ENCODE data around the gene MTCH1. TPM values are rescaled to one million over a fixed set of nuclear protein-coding genes. Genes with fewer than 3 reads are reported as not detected.

Gene MTCH1, protein sequence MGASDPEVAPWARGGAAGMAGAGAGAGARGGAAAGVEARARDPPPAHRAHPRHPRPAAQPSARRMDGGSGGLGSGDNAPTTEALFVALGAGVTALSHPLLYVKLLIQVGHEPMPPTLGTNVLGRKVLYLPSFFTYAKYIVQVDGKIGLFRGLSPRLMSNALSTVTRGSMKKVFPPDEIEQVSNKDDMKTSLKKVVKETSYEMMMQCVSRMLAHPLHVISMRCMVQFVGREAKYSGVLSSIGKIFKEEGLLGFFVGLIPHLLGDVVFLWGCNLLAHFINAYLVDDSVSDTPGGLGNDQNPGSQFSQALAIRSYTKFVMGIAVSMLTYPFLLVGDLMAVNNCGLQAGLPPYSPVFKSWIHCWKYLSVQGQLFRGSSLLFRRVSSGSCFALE
- 144 and 250 TPM in 2 replicates for total RNA-seq (ENCODE audit: low replicate concordance)

GRCh38 chr6:36985808-36986703 lies at the start of gene MTCH1:
Gene MTCH1 (minus strand): TSS chr6:36986196. CDS start chr6:36986173, 23 bp downstream.
- peak within 1 kb of the TSS; percentile 99 for H3K4me3 Mint-ChIP-seq
- H3K4me3 ChIP-seq = peak within 1 kb of the TSS; percentile 98
- H3K79me2 ChIP-seq (ENCODE audit: low read depth) = peaks cover 57% of the 10 kb centered on the region
- H3K27ac Mint-ChIP-seq = peak within 1 kb of the TSS; percentile 99
- H3K36me3 Mint-ChIP-seq = no peaks in the 10 kb centered on the region
- TF ChIP-seq CTCF (IDR thresholded peaks at IDR 0.05) (no peak), EZH2phosphoT487 (IDR thresholded peaks at IDR 0.05) (no peak), EZH2 (IDR thresholded peaks at IDR 0.05) (no peak)
- H3K36me3 ChIP-seq = no peaks in the 10 kb centered on the region
- peaks cover 43% of the 10 kb centered on the region for H4K20me1 ChIP-seq (ENCODE audit: low read depth)
- peaks cover 20% of the 10 kb centered on the region for H3K4me1 ChIP-seq
- no peaks in the 10 kb centered on the region for H3K9me3 ChIP-seq (ENCODE audit: low read depth)
- H3K4me2 ChIP-seq = peak within 1 kb of the TSS; percentile 83
- peak within 1 kb of the TSS; percentile 93 for H3K9ac ChIP-seq
- DNase-seq (ENCODE audit: low spot score) = peak; percentile 96
- peaks cover 18% of the 10 kb centered on the region for H3K4me1 Mint-ChIP-seq
- H3F3A ChIP-seq (ENCODE audit: low read depth) = no peaks in the 10 kb centered on the region
- H3K27ac ChIP-seq = peak within 1 kb of the TSS; percentile 51
- no peaks in the 10 kb centered on the region for H3K27me3 ChIP-seq
- H3K9me3 Mint-ChIP-seq = no peaks in the 10 kb centered on the region
- H3K27me3 Mint-ChIP-seq (ENCODE audit: insufficient read depth, low read depth) = peaks cover 2% of the 10 kb centered on the region
- H2AFZ ChIP-seq (replicated peaks) = peak within 1 kb of the TSS; percentile 38

GRCh38 chr6:37033819-37034795 lies 48.1 kb upstream of the MTCH1 start:
- Histone ChIP-seq H3K79me2 (ENCODE audit: low read depth) (no peaks in the 10 kb centered on the region), H3K4me3 (no peak overlapping the region), H3K36me3 (no peaks in the 10 kb centered on the region), H3K27me3 (no peaks in the 10 kb centered on the region), H3K27ac (no peak overlapping the region), H3K9ac (no peak overlapping the region), H3K4me1 (no peaks in the 10 kb centered on the region), H4K20me1 (ENCODE audit: low read depth) (no peaks in the 10 kb centered on the region), H2AFZ (replicated peaks) (no peak overlapping the region), H3K9me3 (ENCODE audit: low read depth) (peaks cover 10% of the 10 kb centered on the region), H3K4me2 (no peak overlapping the region), H3F3A (ENCODE audit: low read depth) (no peaks in the 10 kb centered on the region)
- H3K9me3 Mint-ChIP-seq = peaks cover 7% of the 10 kb centered on the region
- H3K36me3 Mint-ChIP-seq = no peaks in the 10 kb centered on the region
- no peak overlapping the region for H3K27ac Mint-ChIP-seq
- peaks cover 6% of the 10 kb centered on the region for H3K27me3 Mint-ChIP-seq (ENCODE audit: insufficient read depth, low read depth)
- TF ChIP-seq CTCF (IDR thresholded peaks at IDR 0.05) (no peak), EZH2 (IDR thresholded peaks at IDR 0.05) (no peak), EZH2phosphoT487 (IDR thresholded peaks at IDR 0.05) (no peak)
- H3K4me1 Mint-ChIP-seq = peaks cover 9% of the 10 kb centered on the region
- H3K4me3 Mint-ChIP-seq = no peak overlapping the region
- DNase-seq (ENCODE audit: low spot score) = no peak

GRCh38 chr6:37033255-37033654 lies 47.3 kb upstream of the MTCH1 start:
- no peak overlapping the region for H3K4me3 ChIP-seq
- H3K9ac ChIP-seq = no peak overlapping the region
- no peaks in the 10 kb centered on the region for H4K20me1 ChIP-seq (ENCODE audit: low read depth)
- no peaks in the 10 kb centered on the region for H3K36me3 Mint-ChIP-seq
- H3K27ac ChIP-seq = no peak overlapping the region
- H3F3A ChIP-seq (ENCODE audit: low read depth) = no peaks in the 10 kb centered on the region
- H3K4me1 Mint-ChIP-seq = peaks cover 11% of the 10 kb centered on the region
- H2AFZ ChIP-seq (replicated peaks) = no peak overlapping the region
- DNase-seq (ENCODE audit: low spot score) = no peak
- H3K79me2 ChIP-seq (ENCODE audit: low read depth) = no peaks in the 10 kb centered on the region
- H3K27me3 Mint-ChIP-seq (ENCODE audit: insufficient read depth, low read depth) = peaks cover 6% of the 10 kb centered on the region
- H3K27me3 ChIP-seq = no peaks in the 10 kb centered on the region
- peak overlapping the region; percentile 30 for H3K27ac Mint-ChIP-seq
- peaks cover 10% of the 10 kb centered on the region for H3K9me3 ChIP-seq (ENCODE audit: low read depth)
- no peaks in the 10 kb centered on the region for H3K36me3 ChIP-seq
- no peak overlapping the region for H3K4me2 ChIP-seq
- peaks cover 7% of the 10 kb centered on the region for H3K9me3 Mint-ChIP-seq
- TF ChIP-seq CTCF (IDR thresholded peaks at IDR 0.05) (no peak), EZH2 (IDR thresholded peaks at IDR 0.05) (no peak), EZH2phosphoT487 (IDR thresholded peaks at IDR 0.05) (no peak)
- no peaks in the 10 kb centered on the region for H3K4me1 ChIP-seq
- H3K4me3 Mint-ChIP-seq = no peak overlapping the region
